ENCODE measurements around the gene FYTTD1.
"Not testable (repeated sequence)": the region's sequence is repeated elsewhere in the genome, so short reads cannot be mapped to it uniquely, and the experiment has no call there.

Gene FYTTD1, protein sequence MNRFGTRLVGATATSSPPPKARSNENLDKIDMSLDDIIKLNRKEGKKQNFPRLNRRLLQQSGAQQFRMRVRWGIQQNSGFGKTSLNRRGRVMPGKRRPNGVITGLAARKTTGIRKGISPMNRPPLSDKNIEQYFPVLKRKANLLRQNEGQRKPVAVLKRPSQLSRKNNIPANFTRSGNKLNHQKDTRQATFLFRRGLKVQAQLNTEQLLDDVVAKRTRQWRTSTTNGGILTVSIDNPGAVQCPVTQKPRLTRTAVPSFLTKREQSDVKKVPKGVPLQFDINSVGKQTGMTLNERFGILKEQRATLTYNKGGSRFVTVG

GRCh38 chr3:197749601-197750395 is at the start of gene FYTTD1:
TSS of gene FYTTD1 (plus strand) at chr3:197749883. CDS start at chr3:197749972, 89 bp downstream.
- peak within 1 kb of the TSS; percentile 79 to 84 for H3K4me3 ChIP-seq (replicated peaks in 1 of 2; ENCODE audit: low read depth in 2 of 2, low read length in 2 of 2)
- DNase-seq (ENCODE audit: low read depth in 2 of 2): peak; percentile 79 to 90
- TF ChIP-seq CTCF (IDR thresholded peaks at IDR 0.05; ENCODE audit: low read depth, low read length): peak; percentile 34

GRCh38 chr3:197700095-197700494 is 49.6 kb upstream of the FYTTD1 start:
- TF ChIP-seq CTCF (IDR thresholded peaks at IDR 0.05; ENCODE audit: low read depth, low read length): no peak
- H3K4me3 ChIP-seq (replicated peaks in 1 of 2; ENCODE audit: low read depth in 2 of 2, low read length in 2 of 2): no peak overlapping the region

DNA sequence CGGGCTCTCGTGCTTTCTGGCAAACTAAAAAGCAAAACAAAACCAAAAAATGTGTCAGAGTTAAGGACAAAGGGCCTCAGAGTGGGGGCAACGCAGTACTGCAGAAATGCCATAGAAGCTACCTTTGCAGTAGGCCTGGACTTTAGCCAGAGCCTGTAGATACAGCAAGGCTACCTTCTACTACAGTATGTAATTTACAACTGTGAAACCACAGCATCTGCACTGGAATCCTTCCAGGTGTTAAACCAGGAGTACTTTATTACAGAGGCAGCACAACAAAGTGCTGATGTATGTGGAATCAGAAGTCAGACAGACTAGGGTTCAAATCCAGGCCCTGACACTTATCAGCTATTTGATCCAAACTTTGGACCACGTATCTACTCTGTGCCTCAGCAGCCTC is 47.8 kb upstream of the FYTTD1 start:
- DNase-seq (ENCODE audit: low read depth in 2 of 2): no peak
- no peak for TF ChIP-seq CTCF (IDR thresholded peaks at IDR 0.05; ENCODE audit: low read depth, low read length)
- H3K4me3 ChIP-seq (replicated peaks in 1 of 2; ENCODE audit: low read depth in 2 of 2, low read length in 2 of 2): no peak overlapping the region

More at GRCh38 chr3:197700095-197700494, 49.6 kb upstream of the FYTTD1 start:
- DNase-seq (ENCODE audit: low read depth in 2 of 2): peak; percentile 12 to 43

- H3K4me3 ChIP-seq (replicated peaks in 1 of 2; ENCODE audit: low read depth in 2 of 2, low read length in 2 of 2): no peak overlapping the region
- DNase-seq (ENCODE audit: low read depth in 2 of 2): no peak
- TF ChIP-seq CTCF (IDR thresholded peaks at IDR 0.05; ENCODE audit: low read depth, low read length): no peak
Measured at GRCh38 chr3:197706658-197707057, 43.0 kb upstream of the FYTTD1 start.

GRCh38 chr3:197709135-197709534 is 40.5 kb upstream of the FYTTD1 start:
- TF ChIP-seq CTCF (IDR thresholded peaks at IDR 0.05; ENCODE audit: low read depth, low read length): no peak
- H3K4me3 ChIP-seq (replicated peaks in 1 of 2; ENCODE audit: low read depth in 2 of 2, low read length in 2 of 2): no peak overlapping the region
- DNase-seq (ENCODE audit: low read depth in 2 of 2): no peak

GRCh38 chr3:197710965-197711364 is 38.7 kb upstream of the FYTTD1 start:
- DNase-seq (ENCODE audit: low read depth in 2 of 2): peak; percentile 12 to 41
- not testable (repeated sequence) for H3K4me3 ChIP-seq (replicated peaks in 1 of 2; ENCODE audit: low read depth in 2 of 2, low read length in 2 of 2)

DNA sequence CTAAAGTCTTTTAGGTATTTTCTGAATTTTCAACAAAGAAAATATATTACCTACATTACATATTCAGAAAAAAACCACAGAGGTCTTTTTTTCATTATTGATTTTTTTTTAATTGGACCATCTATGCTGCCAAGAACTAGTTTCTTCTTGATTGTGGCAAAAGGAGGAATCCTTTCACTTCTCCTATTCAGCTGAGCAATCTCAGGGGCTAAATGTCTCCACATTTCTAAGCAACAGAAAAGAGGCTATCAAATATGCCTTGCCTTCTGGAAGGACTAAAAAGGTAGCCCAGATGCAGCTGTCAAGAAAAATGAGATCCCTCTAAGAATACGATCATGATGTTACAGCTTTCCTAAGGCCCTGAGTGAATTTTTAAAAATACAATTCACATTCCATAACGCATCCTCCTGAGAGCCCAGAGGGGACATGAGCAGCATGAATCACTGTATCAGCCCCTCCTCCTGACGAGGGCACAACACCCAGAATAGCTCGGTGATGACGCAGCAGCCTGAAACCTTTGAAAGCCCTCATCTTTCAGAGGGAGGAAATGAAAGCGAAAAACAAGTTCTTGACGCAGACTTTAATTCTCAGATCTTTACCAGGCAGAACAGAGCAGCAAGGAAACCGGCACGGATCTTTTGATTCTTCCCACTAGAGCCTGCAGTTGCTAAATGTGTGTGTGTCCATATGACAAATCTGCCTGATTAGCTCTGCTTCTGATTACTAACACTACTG is 37.5 kb upstream of the FYTTD1 start:
- TF ChIP-seq CTCF (IDR thresholded peaks at IDR 0.05; ENCODE audit: low read depth, low read length): no peak
- peak overlapping the region; percentile 32 to 51 for H3K4me3 ChIP-seq (replicated peaks in 1 of 2; ENCODE audit: low read depth in 2 of 2, low read length in 2 of 2)
- DNase-seq (ENCODE audit: low read depth in 2 of 2): peak; percentile 97 to 99

Data from cardiac fibroblast (primary cell).